HG03460 (cell line): ENCODE data around the gene ZDHHC7.

Source experiments
- ATAC-seq: cut with Tn5 transposase; IDR thresholded peaks from one replicate; pipeline ENCODE4 v1.9.1; 2021; ENCODE audit not compliant: unreplicated experiment

Gene ZDHHC7

GRCh38 chr16:85025781-85026653 is 14.7 kb upstream of the ZDHHC7 start:
- ATAC-seq, result no peak

- ATAC-seq, result no peak
These were observed 8.4 kb upstream of the ZDHHC7 start for GRCh38 chr16:85019659-85020245.

GRCh38 chr16:85018529-85019236 is 7.3 kb upstream of the ZDHHC7 start:
- no peak for ATAC-seq

- ATAC-seq, result no peak
These were observed 6.3 kb upstream of the ZDHHC7 start for GRCh38 chr16:85017633-85018032.

- ATAC-seq, result no peak
These were observed 5.8 kb upstream of the ZDHHC7 start for GRCh38 chr16:85017151-85017550.

- ATAC-seq, result no peak
These were observed 4.3 kb upstream of the ZDHHC7 start for GRCh38 chr16:85015481-85016187.

GRCh38 chr16:85014311-85014710 is 3.0 kb upstream of the ZDHHC7 start:
- no peak for ATAC-seq

- no peak for ATAC-seq
These were observed 530 bp upstream of the ZDHHC7 start for GRCh38 chr16:85011846-85012284.

- ATAC-seq, result no peak
These were observed 847 bp downstream of the ZDHHC7 start for GRCh38 chr16:85010446-85010930.

- ATAC-seq, result no peak
These were observed 3.1 kb downstream of the ZDHHC7 start for GRCh38 chr16:85008271-85008670.

- ATAC-seq, result no peak
These were observed 3.7 kb downstream of the ZDHHC7 start for GRCh38 chr16:85007496-85008214.

- ATAC-seq, result no peak
These were observed 4.7 kb downstream of the ZDHHC7 start for GRCh38 chr16:85006639-85007038.

- no peak for ATAC-seq
These were observed 5.9 kb downstream of the ZDHHC7 start for GRCh38 chr16:85005285-85006069.

- no peak for ATAC-seq
These were observed 6.6 kb downstream of the ZDHHC7 start for GRCh38 chr16:85004587-85005205.

GRCh38 chr16:85003725-85004586 is 7.4 kb downstream of the ZDHHC7 start:
- ATAC-seq, result no peak

- no peak for ATAC-seq
These were observed 8.3 kb downstream of the ZDHHC7 start for GRCh38 chr16:85003076-85003475.

GRCh38 chr16:85002608-85003007 is 8.7 kb downstream of the ZDHHC7 start:
- ATAC-seq, result no peak

GRCh38 chr16:85002099-85002541 is 9.2 kb downstream of the ZDHHC7 start:
- no peak for ATAC-seq
